ENCODE data around the gene ID3.
A peak's percentile ranks its signal among the peaks of the same experiment; 100 is the strongest.
"Not testable (repeated sequence)": the region's sequence is repeated elsewhere in the genome, so short reads cannot be mapped to it uniquely, and the experiment has no call there.

Gene ID3

GRCh38 chr1:23593042-23593521 is 33.8 kb upstream of the ID3 start:
- Mint-ChIP-seq H3K36me3 (no peaks in the 10 kb centered on the region), H3K27ac (peak overlapping the region; percentile 91), H3K4me3 (no peak overlapping the region), H3K9me3 (no peaks in the 10 kb centered on the region), H3K4me1 (peaks cover 80% of the 10 kb centered on the region)
- ATAC-seq: no peak
- no peak for DNase-seq (ENCODE audit: low spot score in 2 of 2)

GRCh38 chr1:23592209-23592892 is 33.0 kb upstream of the ID3 start:
- Mint-ChIP-seq H3K36me3 (no peaks in the 10 kb centered on the region), H3K4me3 (peak overlapping the region; percentile 54), H3K4me1 (peaks cover 79% of the 10 kb centered on the region), H3K27ac (peak overlapping the region; percentile 91), H3K9me3 (no peaks in the 10 kb centered on the region)
- no peak for DNase-seq (ENCODE audit: low spot score in 2 of 2)
- ATAC-seq: no peak

- Mint-ChIP-seq H3K36me3 (no peaks in the 10 kb centered on the region), H3K4me1 (peaks cover 76% of the 10 kb centered on the region), H3K27ac (peak overlapping the region; percentile 91), H3K4me3 (peak overlapping the region; percentile 54), H3K9me3 (no peaks in the 10 kb centered on the region)
- ATAC-seq (peak; percentile 93), DNase-seq (ENCODE audit: low spot score in 2 of 2) (peak; percentile 44 to 64)
These were observed 32.3 kb upstream of the ID3 start for GRCh38 chr1:23591460-23592208.

- Mint-ChIP-seq H3K4me1 (peaks cover 71% of the 10 kb centered on the region), H3K4me3 (peak overlapping the region; percentile 54)
- peak in 1 of 2 donors; percentile 21 for DNase-seq (ENCODE audit: low spot score in 2 of 2)
These were observed 30.9 kb upstream of the ID3 start for GRCh38 chr1:23590058-23590783.

GRCh38 chr1:23589585-23589986 is 30.3 kb upstream of the ID3 start:
- Mint-ChIP-seq H3K4me3 (peak overlapping the region; percentile 54), H3K36me3 (no peaks in the 10 kb centered on the region), H3K27ac (peak overlapping the region; percentile 91), H3K9me3 (no peaks in the 10 kb centered on the region), H3K4me1 (peaks cover 68% of the 10 kb centered on the region)
- DNase-seq (ENCODE audit: low spot score in 2 of 2): no peak
- ATAC-seq: no peak

More at GRCh38 chr1:23590058-23590783, 30.9 kb upstream of the ID3 start:
- Mint-ChIP-seq H3K27ac (peak overlapping the region; percentile 91), H3K9me3 (no peaks in the 10 kb centered on the region), H3K36me3 (no peaks in the 10 kb centered on the region)
- ATAC-seq: peak; percentile 80

- H3K4me3 Mint-ChIP-seq: no peak overlapping the region
- no peak for DNase-seq (ENCODE audit: low spot score in 2 of 2)
- no peak for ATAC-seq
- H3K9me3 Mint-ChIP-seq: no peaks in the 10 kb centered on the region
- H3K27ac Mint-ChIP-seq: peak overlapping the region; percentile 91
- peaks cover 62% of the 10 kb centered on the region for H3K4me1 Mint-ChIP-seq
- H3K36me3 Mint-ChIP-seq: no peaks in the 10 kb centered on the region
These were observed 29.6 kb upstream of the ID3 start for GRCh38 chr1:23588749-23589548.

GRCh38 chr1:23585321-23586022 is 26.2 kb upstream of the ID3 start:
- no peak for DNase-seq (ENCODE audit: low spot score in 2 of 2)
- H3K27ac Mint-ChIP-seq: no peak overlapping the region
- peaks cover 27% of the 10 kb centered on the region for H3K4me1 Mint-ChIP-seq
- no peaks in the 10 kb centered on the region for H3K9me3 Mint-ChIP-seq
- no peaks in the 10 kb centered on the region for H3K36me3 Mint-ChIP-seq
- ATAC-seq: no peak
- no peak overlapping the region for H3K4me3 Mint-ChIP-seq

GRCh38 chr1:23583727-23584126 is 24.4 kb upstream of the ID3 start:
- ATAC-seq; H3K9me3 Mint-ChIP-seq; H3K36me3 Mint-ChIP-seq; H3K4me3 Mint-ChIP-seq; DNase-seq (ENCODE audit: low spot score in 2 of 2); H3K27ac Mint-ChIP-seq: not testable (repeated sequence)
- peaks cover 16% of the 10 kb centered on the region for H3K4me1 Mint-ChIP-seq

- Mint-ChIP-seq H3K4me1 (peaks cover 16% of the 10 kb centered on the region), H3K36me3 (no peaks in the 10 kb centered on the region), H3K9me3 (no peaks in the 10 kb centered on the region), H3K4me3 (no peak overlapping the region), H3K27ac (no peak overlapping the region)
- DNase-seq (ENCODE audit: low spot score in 2 of 2): no peak
- ATAC-seq: no peak
These were observed 23.5 kb upstream of the ID3 start for GRCh38 chr1:23582820-23583219.

GRCh38 chr1:23581219-23581618 is 21.9 kb upstream of the ID3 start:
- Mint-ChIP-seq H3K4me1 (peaks cover 22% of the 10 kb centered on the region), H3K27ac (no peak overlapping the region)

GRCh38 chr1:23578997-23579363 is 19.7 kb upstream of the ID3 start:
- Mint-ChIP-seq H3K4me3 (no peak overlapping the region), H3K9me3 (no peaks in the 10 kb centered on the region), H3K4me1 (peaks cover 28% of the 10 kb centered on the region), H3K27ac (no peak overlapping the region), H3K36me3 (no peaks in the 10 kb centered on the region)
- ATAC-seq (no peak), DNase-seq (ENCODE audit: low spot score in 2 of 2) (no peak)

More at GRCh38 chr1:23581219-23581618, 21.9 kb upstream of the ID3 start:
- Mint-ChIP-seq H3K36me3 (no peaks in the 10 kb centered on the region), H3K4me3 (no peak overlapping the region), H3K9me3 (no peaks in the 10 kb centered on the region)
- no peak for DNase-seq (ENCODE audit: low spot score in 2 of 2)
- ATAC-seq: no peak

GRCh38 chr1:23578311-23578996 is 19.2 kb upstream of the ID3 start:
- Mint-ChIP-seq H3K36me3 (no peaks in the 10 kb centered on the region), H3K27ac (peak overlapping the region; percentile 15), H3K9me3 (no peaks in the 10 kb centered on the region), H3K4me3 (no peak overlapping the region), H3K4me1 (peaks cover 28% of the 10 kb centered on the region)
- no peak for DNase-seq (ENCODE audit: low spot score in 2 of 2)
- no peak for ATAC-seq

GRCh38 chr1:23577056-23578004 is 18.0 kb upstream of the ID3 start:
- no peak for DNase-seq (ENCODE audit: low spot score in 2 of 2)
- H3K27ac Mint-ChIP-seq: peak overlapping the region; percentile 81
- H3K36me3 Mint-ChIP-seq: no peaks in the 10 kb centered on the region
- H3K4me1 Mint-ChIP-seq: peaks cover 28% of the 10 kb centered on the region
- H3K4me3 Mint-ChIP-seq: peak overlapping the region; percentile 40
- peak; percentile 99 for ATAC-seq
- no peaks in the 10 kb centered on the region for H3K9me3 Mint-ChIP-seq
